ENCODE results near the gene GNG8.

GNG8 gene

GRCh38 chr19:46660551-46661019 is 24.6 kb upstream of the GNG8 start:
- peak overlapping the region; percentile 23 to 61 for H3K4me3 ChIP-seq (ENCODE audit: low read depth in 1 of 2, low read length in 2 of 2)
- peaks cover 10 to 21% of the 10 kb centered on the region in 2 donors for H3K4me1 ChIP-seq (ENCODE audit: control insufficient read depth in 1 of 2, insufficient read depth in 2 of 2, low read length in 2 of 2)
- H3K36me3 ChIP-seq (ENCODE audit: control insufficient read depth in 1 of 2, insufficient read depth in 2 of 2, low read length in 2 of 2) = no peaks in the 10 kb centered on the region
- H3K9me3 ChIP-seq (ENCODE audit: control insufficient read depth in 1 of 2, low read length in 2 of 2) = no peaks in the 10 kb centered on the region
- H3K27ac ChIP-seq (ENCODE audit: low read depth, low read length) = no peak overlapping the region
- H3K27me3 ChIP-seq (ENCODE audit: control insufficient read depth in 1 of 2, insufficient read depth in 2 of 2, low read length in 2 of 2) = peaks cover 17 to 34% of the 10 kb centered on the region in 2 donors
- H3K9ac ChIP-seq (ENCODE audit: low read depth in 1 of 2, low read length in 2 of 2) = peak overlapping the region in 1 of 2 donors; percentile 0

DNA sequence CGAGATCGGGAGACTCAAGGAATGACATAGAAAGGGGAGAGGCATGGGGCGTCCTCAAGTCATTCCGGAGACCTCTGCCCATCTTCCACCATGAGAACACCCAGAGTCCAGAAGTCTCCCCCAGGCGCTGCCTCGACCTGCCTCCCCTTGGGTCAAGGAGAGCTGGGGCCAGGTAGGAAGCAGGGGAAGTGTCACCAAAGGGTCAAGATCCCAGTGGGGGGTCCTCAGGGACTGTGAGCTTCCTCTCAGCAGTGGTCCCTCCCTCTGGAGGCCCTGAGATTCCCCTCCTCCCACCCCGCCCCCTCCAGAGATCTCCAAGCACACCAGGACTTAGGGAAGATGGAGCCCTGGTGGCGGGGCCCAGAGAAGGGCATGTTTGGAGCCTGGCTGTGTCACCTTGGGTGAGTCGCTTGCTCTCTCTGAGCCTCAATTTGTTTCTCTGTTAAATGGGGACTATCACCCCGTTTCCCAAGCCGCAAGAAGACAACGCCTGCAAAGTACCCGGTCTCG is 24.1 kb upstream of the GNG8 start:
- Histone ChIP-seq H3K36me3 (ENCODE audit: control insufficient read depth in 1 of 2, insufficient read depth in 2 of 2, low read length in 2 of 2) (no peaks in the 10 kb centered on the region), H3K4me1 (ENCODE audit: control insufficient read depth in 1 of 2, insufficient read depth in 2 of 2, low read length in 2 of 2) (peaks cover 10 to 21% of the 10 kb centered on the region in 2 donors), H3K4me3 (ENCODE audit: low read depth in 1 of 2, low read length in 2 of 2) (peak overlapping the region; percentile 23 to 61), H3K27me3 (ENCODE audit: control insufficient read depth in 1 of 2, insufficient read depth in 2 of 2, low read length in 2 of 2) (peaks cover 17 to 34% of the 10 kb centered on the region in 2 donors), H3K9me3 (ENCODE audit: control insufficient read depth in 1 of 2, low read length in 2 of 2) (no peaks in the 10 kb centered on the region), H3K9ac (ENCODE audit: low read depth in 1 of 2, low read length in 2 of 2) (peak overlapping the region; percentile 0 to 18), H3K27ac (ENCODE audit: low read depth, low read length) (no peak overlapping the region)

DNA sequence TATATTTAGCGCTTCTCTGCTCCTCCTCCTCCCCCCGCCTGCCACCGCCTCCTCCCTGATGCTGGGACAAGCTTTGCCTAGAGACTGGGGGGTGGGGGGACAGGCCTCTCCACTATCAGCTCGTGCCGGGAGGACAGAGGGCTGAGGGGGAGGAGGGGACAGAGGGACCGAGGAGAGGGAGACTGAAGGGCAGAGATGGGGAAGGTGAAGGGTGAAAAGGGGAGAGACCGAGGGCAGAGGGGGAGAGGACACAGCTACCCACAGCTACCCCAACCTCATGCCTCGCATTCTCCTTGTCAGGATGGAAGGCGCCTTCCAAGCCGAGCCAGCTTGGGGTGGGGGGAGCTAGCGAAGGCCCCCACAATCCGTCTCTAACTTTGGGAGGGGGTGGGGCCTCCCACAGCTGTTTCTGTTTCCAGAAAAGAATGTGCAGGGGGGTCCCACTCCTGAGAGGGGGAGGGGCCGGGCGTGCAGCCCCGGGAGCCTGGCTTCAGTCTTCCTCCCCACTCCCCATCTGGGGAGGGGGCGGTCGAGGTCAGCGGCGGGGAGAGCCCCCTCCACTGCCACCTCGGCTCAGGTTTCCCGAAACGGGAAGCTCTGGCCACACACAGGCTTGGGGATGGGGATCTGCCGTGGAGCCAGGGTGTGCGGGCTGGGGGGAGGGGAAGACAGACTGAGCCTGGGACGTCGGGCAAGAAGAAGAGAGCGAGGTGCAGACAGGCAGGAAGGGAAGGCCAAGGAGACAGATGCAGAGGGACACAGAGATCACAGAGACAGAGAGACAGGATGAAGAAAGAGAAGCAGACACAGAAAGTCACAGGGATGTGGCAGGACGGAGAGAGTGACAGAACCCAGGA is 23.4 kb upstream of the GNG8 start:
- H3K9ac ChIP-seq (ENCODE audit: low read depth in 1 of 2, low read length in 2 of 2) = peak overlapping the region in 1 of 2 donors; percentile 18
- peaks cover 10 to 21% of the 10 kb centered on the region in 2 donors for H3K4me1 ChIP-seq (ENCODE audit: control insufficient read depth in 1 of 2, insufficient read depth in 2 of 2, low read length in 2 of 2)
- H3K36me3 ChIP-seq (ENCODE audit: control insufficient read depth in 1 of 2, insufficient read depth in 2 of 2, low read length in 2 of 2) = no peaks in the 10 kb centered on the region
- H3K27me3 ChIP-seq (ENCODE audit: control insufficient read depth in 1 of 2, insufficient read depth in 2 of 2, low read length in 2 of 2) = peaks cover 17 to 32% of the 10 kb centered on the region in 2 donors
- H3K9me3 ChIP-seq (ENCODE audit: control insufficient read depth in 1 of 2, low read length in 2 of 2) = no peaks in the 10 kb centered on the region
- no peak overlapping the region for H3K27ac ChIP-seq (ENCODE audit: low read depth, low read length)
- peak overlapping the region; percentile 23 to 61 for H3K4me3 ChIP-seq (ENCODE audit: low read depth in 1 of 2, low read length in 2 of 2)

DNA sequence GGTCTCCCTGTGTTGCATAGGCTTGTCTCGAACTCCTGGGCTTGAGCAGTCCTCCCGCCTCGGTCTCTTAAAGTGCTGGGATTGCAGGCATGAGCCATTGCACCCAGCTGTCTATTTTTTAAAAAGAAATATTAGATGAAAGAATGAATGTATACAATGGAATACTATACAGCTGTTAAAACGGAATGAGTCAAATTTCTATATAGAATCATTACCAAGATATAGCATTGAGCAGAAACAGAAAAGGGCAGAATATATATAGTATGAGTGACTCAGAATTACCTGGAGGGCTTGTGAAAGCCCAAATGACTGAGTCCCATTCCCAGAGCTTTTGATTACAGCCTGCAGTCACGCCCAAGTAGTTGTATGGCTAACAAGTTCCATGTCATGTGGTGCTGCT is 20.5 kb upstream of the GNG8 start:
- Histone ChIP-seq H3K27ac (ENCODE audit: low read depth, low read length) (no peak overlapping the region), H3K27me3 (ENCODE audit: control insufficient read depth in 1 of 2, insufficient read depth in 2 of 2, low read length in 2 of 2) (peaks cover 17 to 31% of the 10 kb centered on the region in 2 donors), H3K36me3 (ENCODE audit: control insufficient read depth in 1 of 2, insufficient read depth in 2 of 2, low read length in 2 of 2) (no peaks in the 10 kb centered on the region), H3K9me3 (ENCODE audit: control insufficient read depth in 1 of 2, low read length in 2 of 2) (no peaks in the 10 kb centered on the region), H3K9ac (ENCODE audit: low read depth in 1 of 2, low read length in 2 of 2) (no peak overlapping the region), H3K4me3 (ENCODE audit: low read depth in 1 of 2, low read length in 2 of 2) (no peak overlapping the region), H3K4me1 (ENCODE audit: control insufficient read depth in 1 of 2, insufficient read depth in 2 of 2, low read length in 2 of 2) (peaks cover 10 to 18% of the 10 kb centered on the region in 2 donors)

- H3K4me3 ChIP-seq (ENCODE audit: low read depth in 1 of 2, low read length in 2 of 2) = no peak overlapping the region
- H3K4me1 ChIP-seq (ENCODE audit: control insufficient read depth in 1 of 2, insufficient read depth in 2 of 2, low read length in 2 of 2) = peaks cover 3 to 5% of the 10 kb centered on the region in 2 donors
- H3K9me3 ChIP-seq (ENCODE audit: control insufficient read depth in 1 of 2, low read length in 2 of 2) = no peaks in the 10 kb centered on the region
- no peak overlapping the region for H3K9ac ChIP-seq (ENCODE audit: low read depth in 1 of 2, low read length in 2 of 2)
- peak overlapping the region; percentile 20 for H3K27ac ChIP-seq (ENCODE audit: low read depth, low read length)
- H3K36me3 ChIP-seq (ENCODE audit: control insufficient read depth in 1 of 2, insufficient read depth in 2 of 2, low read length in 2 of 2) = no peaks in the 10 kb centered on the region
- H3K27me3 ChIP-seq (ENCODE audit: control insufficient read depth in 1 of 2, insufficient read depth in 2 of 2, low read length in 2 of 2) = peaks cover 17 to 22% of the 10 kb centered on the region in 2 donors
These were observed 18.7 kb upstream of the GNG8 start for GRCh38 chr19:46654621-46655152.

DNA sequence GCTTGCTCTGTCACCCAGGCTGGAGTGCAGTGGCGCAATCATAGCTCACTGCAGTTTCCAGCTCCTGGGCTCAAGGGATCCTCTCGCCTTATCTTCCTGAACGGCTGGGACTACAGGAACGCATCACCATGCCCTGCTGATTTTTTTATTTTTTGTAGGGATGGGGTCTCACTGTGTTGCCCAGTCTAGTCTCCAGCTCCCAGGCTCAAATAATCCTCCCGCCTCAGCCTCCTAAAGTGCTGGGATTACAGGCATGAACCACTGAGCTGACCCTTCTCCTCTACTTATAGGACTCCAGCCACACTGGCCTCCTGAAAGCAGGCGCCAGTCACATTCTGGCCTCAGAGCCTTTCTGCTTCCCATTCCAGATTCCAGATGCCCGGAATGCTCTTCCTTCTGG is 14.4 kb upstream of the GNG8 start:
- H3K27ac ChIP-seq (ENCODE audit: low read depth, low read length) = no peak overlapping the region
- H3K4me1 ChIP-seq (ENCODE audit: control insufficient read depth in 1 of 2, insufficient read depth in 2 of 2, low read length in 2 of 2) = no peaks in the 10 kb centered on the region
- H3K4me3 ChIP-seq (ENCODE audit: low read depth in 1 of 2, low read length in 2 of 2) = no peak overlapping the region
- no peaks in the 10 kb centered on the region for H3K36me3 ChIP-seq (ENCODE audit: control insufficient read depth in 1 of 2, insufficient read depth in 2 of 2, low read length in 2 of 2)
- H3K9ac ChIP-seq (ENCODE audit: low read depth in 1 of 2, low read length in 2 of 2) = no peak overlapping the region
- H3K9me3 ChIP-seq (ENCODE audit: control insufficient read depth in 1 of 2, low read length in 2 of 2) = no peaks in the 10 kb centered on the region
- H3K27me3 ChIP-seq (ENCODE audit: control insufficient read depth in 1 of 2, insufficient read depth in 2 of 2, low read length in 2 of 2) = peaks cover 15 to 24% of the 10 kb centered on the region in 2 donors

DNA sequence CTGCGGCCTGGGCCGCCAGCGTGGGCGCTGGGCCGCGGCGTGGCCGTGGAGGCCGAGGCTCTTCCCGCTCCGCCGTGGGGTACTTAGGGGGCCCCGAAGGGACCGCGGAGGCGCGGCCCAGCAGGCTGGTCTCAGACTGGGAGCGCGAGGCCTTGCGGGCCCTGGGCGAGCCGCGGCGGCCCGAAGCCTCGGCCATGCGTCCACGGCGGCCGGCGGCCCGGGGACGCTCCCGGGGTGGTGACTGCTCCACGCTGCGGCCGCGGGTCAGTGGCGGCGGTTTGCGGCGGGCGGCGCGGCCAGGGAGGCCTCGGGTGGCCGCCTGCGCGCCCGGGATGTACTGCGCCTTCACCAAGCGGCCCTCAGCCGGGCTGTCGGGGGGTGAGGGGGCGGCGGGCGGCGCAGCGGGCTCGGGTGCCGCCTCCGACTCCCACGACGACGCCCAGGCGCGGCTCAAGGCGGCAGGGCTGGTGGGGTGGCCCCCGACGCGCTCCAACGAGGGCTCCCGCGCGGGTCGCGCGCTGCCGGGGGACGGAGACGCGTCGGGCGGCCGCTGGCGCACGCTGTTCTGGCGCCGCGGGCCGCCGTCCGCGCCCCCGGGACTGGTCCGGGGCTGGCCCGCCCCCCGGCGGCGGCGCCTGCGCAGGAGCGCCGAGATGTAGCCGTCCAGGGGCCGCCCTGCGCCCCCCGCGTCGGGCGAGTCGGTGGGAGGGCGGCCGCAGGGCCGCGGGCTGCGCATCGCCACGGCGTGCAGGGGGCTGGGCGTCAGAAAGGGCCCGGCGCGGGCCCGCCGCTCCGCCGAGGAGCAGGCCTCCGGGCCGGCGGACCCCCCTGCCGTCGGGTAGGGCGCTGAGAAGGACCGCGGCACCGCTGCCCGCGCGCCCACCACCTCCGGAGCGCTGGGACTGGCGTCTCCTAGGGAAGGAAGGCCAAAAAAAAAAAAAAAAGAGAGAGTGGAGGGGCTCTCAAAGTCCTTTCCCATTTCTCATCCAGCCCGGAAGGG is 13.3 kb upstream of the GNG8 start:
- Histone ChIP-seq H3K36me3 (ENCODE audit: control insufficient read depth in 1 of 2, insufficient read depth in 2 of 2, low read length in 2 of 2) (no peaks in the 10 kb centered on the region), H3K9ac (ENCODE audit: low read depth in 1 of 2, low read length in 2 of 2) (no peak overlapping the region), H3K27ac (ENCODE audit: low read depth, low read length) (no peak overlapping the region), H3K9me3 (ENCODE audit: control insufficient read depth in 1 of 2, low read length in 2 of 2) (no peaks in the 10 kb centered on the region), H3K27me3 (ENCODE audit: control insufficient read depth in 1 of 2, insufficient read depth in 2 of 2, low read length in 2 of 2) (peaks cover 15 to 24% of the 10 kb centered on the region in 2 donors), H3K4me1 (ENCODE audit: control insufficient read depth in 1 of 2, insufficient read depth in 2 of 2, low read length in 2 of 2) (no peaks in the 10 kb centered on the region), H3K4me3 (ENCODE audit: low read depth in 1 of 2, low read length in 2 of 2) (no peak overlapping the region)

DNA sequence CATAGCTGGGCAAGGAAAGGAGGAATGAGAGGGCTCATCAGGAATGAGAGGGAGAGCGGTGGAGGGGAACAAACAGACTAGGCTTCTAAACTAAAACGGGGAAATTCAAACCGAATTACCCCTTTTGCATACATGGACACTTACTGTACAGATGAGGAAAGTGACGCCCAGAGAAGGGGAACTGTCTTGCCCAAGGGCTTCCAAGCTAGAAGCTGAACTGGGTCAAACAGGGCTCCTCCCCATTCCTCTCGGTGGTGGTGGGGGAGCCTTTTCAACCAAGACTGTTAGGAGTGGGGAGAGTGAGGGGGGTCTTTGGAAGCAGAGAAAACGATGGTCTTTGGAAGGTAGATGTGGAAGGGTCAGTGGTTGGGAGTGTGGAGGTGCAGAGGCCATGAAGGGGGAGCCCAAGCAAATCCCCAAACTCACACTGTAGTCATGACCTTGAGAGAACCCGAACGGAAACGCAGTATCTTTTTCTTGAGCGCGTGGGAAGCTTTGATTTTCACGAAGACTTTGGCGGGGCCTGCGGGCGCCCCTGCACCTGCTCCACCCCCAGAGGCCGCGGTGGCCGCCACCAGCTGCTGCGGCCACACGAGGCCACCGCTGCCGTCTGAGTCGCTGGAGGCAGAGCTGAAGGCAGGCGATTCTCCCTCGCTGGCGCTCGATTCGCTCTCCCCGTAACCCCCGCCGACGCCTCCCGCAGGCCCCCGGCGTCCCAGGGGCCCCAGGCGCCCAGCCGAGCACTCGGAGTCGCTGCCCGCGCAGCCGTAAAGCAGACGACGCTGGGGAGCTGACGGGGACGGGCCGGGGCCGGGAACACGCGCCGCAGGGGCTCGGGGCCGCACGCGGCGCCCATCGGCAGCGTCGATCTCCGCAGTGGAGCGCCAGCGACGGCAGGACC is 12.3 kb upstream of the GNG8 start:
- no peaks in the 10 kb centered on the region for H3K9me3 ChIP-seq (ENCODE audit: control insufficient read depth in 1 of 2, low read length in 2 of 2)
- no peak overlapping the region for H3K4me3 ChIP-seq (ENCODE audit: low read depth in 1 of 2, low read length in 2 of 2)
- H3K9ac ChIP-seq (ENCODE audit: low read depth in 1 of 2, low read length in 2 of 2) = no peak overlapping the region
- H3K27ac ChIP-seq (ENCODE audit: low read depth, low read length) = no peak overlapping the region
- H3K36me3 ChIP-seq (ENCODE audit: control insufficient read depth in 1 of 2, insufficient read depth in 2 of 2, low read length in 2 of 2) = no peaks in the 10 kb centered on the region
- peaks cover 15 to 24% of the 10 kb centered on the region in 2 donors for H3K27me3 ChIP-seq (ENCODE audit: control insufficient read depth in 1 of 2, insufficient read depth in 2 of 2, low read length in 2 of 2)
- no peaks in the 10 kb centered on the region for H3K4me1 ChIP-seq (ENCODE audit: control insufficient read depth in 1 of 2, insufficient read depth in 2 of 2, low read length in 2 of 2)

DNA sequence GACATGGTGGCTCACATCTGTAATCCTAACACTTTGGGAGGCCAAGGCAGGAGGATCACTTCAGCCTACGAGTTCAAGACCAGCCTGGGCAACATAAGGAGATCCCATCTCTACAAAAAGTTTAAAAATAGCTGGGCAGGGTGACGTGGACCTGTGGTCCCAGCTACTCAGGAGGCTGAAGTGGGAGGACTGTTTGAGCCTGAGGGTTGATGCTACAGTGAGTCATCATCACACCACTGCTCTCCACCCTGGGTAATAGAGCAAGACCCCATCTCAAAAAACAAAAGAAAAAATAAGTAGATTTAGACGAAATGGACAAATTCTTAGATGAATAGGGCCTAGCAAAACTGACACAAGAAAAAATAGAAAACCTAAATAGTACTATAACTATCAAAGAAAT is 10.4 kb upstream of the GNG8 start:
- Histone ChIP-seq H3K4me3 (ENCODE audit: low read depth in 1 of 2, low read length in 2 of 2) (no peak overlapping the region), H3K27me3 (ENCODE audit: control insufficient read depth in 1 of 2, insufficient read depth in 2 of 2, low read length in 2 of 2) (peaks cover 11 to 25% of the 10 kb centered on the region in 2 donors), H3K9me3 (ENCODE audit: control insufficient read depth in 1 of 2, low read length in 2 of 2) (no peaks in the 10 kb centered on the region), H3K9ac (ENCODE audit: low read depth in 1 of 2, low read length in 2 of 2) (no peak overlapping the region), H3K27ac (ENCODE audit: low read depth, low read length) (no peak overlapping the region), H3K4me1 (ENCODE audit: control insufficient read depth in 1 of 2, insufficient read depth in 2 of 2, low read length in 2 of 2) (no peaks in the 10 kb centered on the region), H3K36me3 (ENCODE audit: control insufficient read depth in 1 of 2, insufficient read depth in 2 of 2, low read length in 2 of 2) (no peaks in the 10 kb centered on the region)

All from duodenal mucosa (tissue), 2 donors.